ENCODE results near the gene DIABLO.
A peak's percentile ranks its signal among the peaks of the same experiment; 100 is the strongest.
"Not testable (repeated sequence)": the region's sequence is repeated elsewhere in the genome, so short reads cannot be mapped to it uniquely, and the experiment has no call there.

Gene DIABLO
- 8.3 to 43.7 (median 11.3) reads per million in 9 experiments for total RNA-seq

DNA sequence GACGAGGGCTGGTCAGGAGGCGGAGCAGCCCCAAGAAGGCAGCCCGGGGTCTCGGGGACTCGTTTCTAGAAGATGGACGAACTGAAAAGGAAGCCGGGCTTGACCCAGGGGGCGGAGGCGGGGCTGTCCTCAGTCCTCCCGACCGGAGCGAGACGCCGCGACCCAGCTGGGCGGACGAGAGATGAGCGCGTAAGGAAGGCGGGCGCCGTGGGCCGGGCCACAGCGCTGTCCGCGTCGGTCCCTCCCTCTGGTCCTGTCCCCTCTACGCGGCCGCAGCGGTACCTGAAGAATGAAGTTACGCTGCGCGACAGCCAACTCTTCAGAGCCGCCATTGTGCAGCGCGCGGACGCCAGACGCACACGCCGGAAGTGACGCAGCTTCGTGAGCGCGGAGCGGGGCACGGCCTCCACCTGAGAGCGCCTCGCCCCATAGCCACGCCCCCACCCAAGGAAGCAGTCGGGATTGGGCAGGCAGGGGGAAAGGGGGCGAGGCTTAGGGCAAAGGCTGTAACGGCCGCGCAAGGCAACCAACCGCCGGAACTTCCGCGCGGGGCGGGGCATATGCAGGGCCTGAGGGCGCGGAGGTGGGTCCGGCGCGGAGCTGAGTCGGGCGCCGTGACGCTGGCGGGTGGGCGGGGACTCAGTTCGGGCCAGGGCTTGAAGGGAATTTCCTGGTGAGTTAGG is at the start of gene DIABLO:
TSS of gene DIABLO (minus strand) at position 370 of the 683 bp plus-strand sequence. CDS start at position 332, 38 bp downstream.
- Mint-ChIP-seq H3K36me3 (ENCODE audit: insufficient read depth) (peaks cover 65% of the 10 kb centered on the region), H3K9me3 (no peaks in the 10 kb centered on the region), H3K4me3 (peak within 1 kb of the TSS; percentile 85 to 94), H3K27ac (peak within 1 kb of the TSS; percentile 95 to 98), H3K4me1 (ENCODE audit: low read depth in 2 of 2) (peaks cover 41 to 42% of the 10 kb centered on the region in 2 donors), H3K27me3 (no peaks in the 10 kb centered on the region)
- ATAC-seq (replicated peaks) (peak; percentile 77), DNase-seq (peak; percentile 98 to 100 (median 99))

DNA sequence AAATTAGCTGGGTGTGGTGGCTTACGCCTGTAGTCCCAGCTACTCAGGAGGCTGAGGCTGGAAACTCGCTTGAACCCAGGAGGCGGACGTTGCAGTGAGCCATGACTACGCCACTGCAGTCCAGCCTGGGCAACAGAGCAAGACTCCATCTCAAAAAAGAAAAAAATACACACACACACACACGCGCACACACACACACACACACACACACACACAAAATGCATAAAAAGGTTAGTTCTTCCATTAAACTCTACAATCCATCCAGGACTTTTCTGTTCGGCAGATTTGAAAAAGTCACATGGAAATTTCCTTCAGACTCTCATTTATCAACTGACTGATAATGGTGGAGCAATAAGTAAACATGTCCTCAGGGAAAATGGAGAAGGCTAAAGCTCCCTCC is 49.6 kb upstream of the DIABLO start:
- DNase-seq = no peak
- H3K36me3 Mint-ChIP-seq (ENCODE audit: insufficient read depth) = peaks cover 45% of the 10 kb centered on the region
- no peaks in the 10 kb centered on the region for H3K27me3 Mint-ChIP-seq
- H3K4me3 Mint-ChIP-seq = no peak overlapping the region
- ATAC-seq (replicated peaks) = no peak
- no peaks in the 10 kb centered on the region for H3K9me3 Mint-ChIP-seq
- peak overlapping the region in 1 of 2 donors; percentile 13 for H3K27ac Mint-ChIP-seq
- no peaks in the 10 kb centered on the region for H3K4me1 Mint-ChIP-seq (ENCODE audit: low read depth in 2 of 2)

DNA sequence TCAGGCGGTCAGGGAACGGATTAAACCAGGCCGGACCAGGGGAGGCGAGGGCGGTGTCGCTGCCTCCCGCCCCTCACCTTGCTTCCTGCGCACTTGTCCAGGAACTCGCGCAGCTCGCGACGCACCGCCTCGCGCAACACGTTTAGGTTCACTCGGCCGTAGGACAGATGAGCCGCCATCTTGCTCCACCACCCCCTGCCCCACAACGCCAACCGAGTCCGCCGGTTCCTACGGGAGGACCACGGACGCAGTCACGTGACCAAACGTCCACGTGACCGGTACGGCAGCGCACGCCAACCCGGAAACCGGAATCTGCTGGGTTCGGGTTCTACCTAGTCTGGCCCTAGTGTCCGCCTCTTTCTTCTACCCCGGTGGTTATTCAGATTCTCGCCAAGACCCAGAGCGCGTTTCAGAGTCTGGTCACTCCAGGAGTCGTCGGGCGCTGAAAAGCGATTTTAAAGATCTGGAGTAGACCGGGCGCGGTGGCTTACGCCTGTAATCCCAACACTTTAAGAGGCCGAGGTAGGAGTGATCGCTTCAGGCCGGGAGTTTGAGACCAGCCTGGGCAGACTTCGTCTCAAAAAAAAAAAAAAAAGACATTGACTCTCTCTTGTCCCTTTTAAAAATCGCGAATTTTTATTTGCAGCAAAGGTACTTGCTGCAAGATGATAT is 40.5 kb upstream of the DIABLO start, which contains the start of gene VPS33A:
TSS of gene VPS33A (minus strand) at position 265 of the 672 bp plus-strand sequence. CDS start at position 179, 86 bp downstream.
- Mint-ChIP-seq H3K4me1 (ENCODE audit: low read depth in 2 of 2) (peaks cover 15 to 19% of the 10 kb centered on the region in 2 donors), H3K9me3 (no peaks in the 10 kb centered on the region), H3K27ac (peak within 1 kb of the TSS; percentile 99 to 100), H3K27me3 (no peaks in the 10 kb centered on the region), H3K4me3 (peak within 1 kb of the TSS; percentile 92 to 98), H3K36me3 (ENCODE audit: insufficient read depth) (peaks cover 59% of the 10 kb centered on the region)
- DNase-seq (peak; percentile 87 to 90 (median 89)), ATAC-seq (replicated peaks) (peak; percentile 81)

DNA sequence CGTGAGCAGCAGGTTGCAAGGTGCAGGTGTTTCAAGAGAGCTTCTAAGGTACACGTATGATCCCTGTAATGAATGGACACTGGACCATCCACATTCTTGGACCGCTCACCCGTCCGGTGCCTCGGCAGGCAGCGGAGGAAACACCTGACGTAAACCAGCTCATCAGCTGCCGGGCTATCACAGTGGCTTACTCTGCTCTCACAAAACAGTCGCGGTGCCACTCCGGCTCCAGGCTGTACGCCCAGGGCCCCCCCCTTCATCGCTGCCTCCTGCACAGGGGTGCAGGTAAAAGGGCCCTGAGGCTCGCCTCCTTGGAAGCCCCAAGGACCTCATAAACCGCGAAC is 40.0 kb upstream of the DIABLO start:
- H3K4me1 Mint-ChIP-seq (ENCODE audit: low read depth in 2 of 2) = peaks cover 15 to 19% of the 10 kb centered on the region in 2 donors
- ATAC-seq (replicated peaks) (peak; percentile 58), DNase-seq (peak in 2 of 3 experiments; percentile 44 to 48)

DNA sequence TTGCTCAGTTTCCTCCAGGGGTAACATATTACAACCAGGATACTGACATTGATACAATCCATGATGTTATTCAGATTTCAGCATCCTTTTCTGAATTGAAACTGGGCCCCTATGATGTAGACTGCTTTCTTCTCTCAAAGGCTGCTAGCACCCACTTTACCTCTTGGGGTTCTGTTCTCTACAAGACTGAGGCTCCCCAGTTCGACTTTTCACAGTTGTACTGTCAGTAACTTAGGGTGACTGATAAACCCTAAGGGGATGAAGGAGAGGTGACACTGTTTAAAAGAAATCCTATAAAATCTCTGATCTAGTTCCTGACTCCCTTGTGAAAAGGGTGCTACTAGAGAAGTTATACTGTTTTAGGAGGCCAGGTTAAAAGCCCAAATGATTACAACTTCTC is 39.6 kb upstream of the DIABLO start:
- ATAC-seq (replicated peaks) (peak; percentile 34), DNase-seq (peak; percentile 11 to 28 (median 19))
- Mint-ChIP-seq H3K27me3 (no peaks in the 10 kb centered on the region), H3K36me3 (ENCODE audit: insufficient read depth) (peaks cover 62% of the 10 kb centered on the region), H3K9me3 (no peaks in the 10 kb centered on the region), H3K4me1 (ENCODE audit: low read depth in 2 of 2) (peaks cover 15 to 19% of the 10 kb centered on the region in 2 donors), H3K4me3 (peak overlapping the region; percentile 92 to 98), H3K27ac (peak overlapping the region; percentile 99 to 100)

More for the DNA sequence above, 40.0 kb upstream of the DIABLO start:
- peaks cover 59% of the 10 kb centered on the region for H3K36me3 Mint-ChIP-seq (ENCODE audit: insufficient read depth)
- H3K4me3 Mint-ChIP-seq = peak overlapping the region; percentile 92 to 98
- H3K9me3 Mint-ChIP-seq = no peaks in the 10 kb centered on the region
- H3K27ac Mint-ChIP-seq = peak overlapping the region; percentile 99 to 100
- H3K27me3 Mint-ChIP-seq = no peaks in the 10 kb centered on the region

DNA sequence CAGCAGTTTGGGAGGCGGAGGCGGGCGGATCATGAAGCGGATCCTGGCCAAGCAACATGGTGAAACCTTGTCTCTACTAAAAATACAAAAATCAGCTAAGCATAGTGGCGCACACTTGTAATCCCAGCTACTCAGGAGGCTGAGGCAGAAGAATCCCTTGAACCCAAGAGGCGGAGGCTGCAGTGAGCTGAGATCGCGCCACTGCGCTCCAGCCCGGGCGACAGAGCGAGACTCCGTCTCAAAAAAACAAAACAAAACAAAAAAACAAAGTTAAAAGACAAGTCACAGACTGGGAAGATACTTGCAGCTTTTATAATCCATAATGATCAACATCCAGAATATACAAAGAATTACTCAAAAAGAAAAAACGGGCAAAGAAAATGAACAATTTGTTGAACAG is 34.9 kb upstream of the DIABLO start:
- not testable (repeated sequence) for H3K9me3 Mint-ChIP-seq; ATAC-seq (replicated peaks); H3K27me3 Mint-ChIP-seq; H3K4me3 Mint-ChIP-seq; H3K27ac Mint-ChIP-seq; DNase-seq
- H3K4me1 Mint-ChIP-seq (ENCODE audit: low read depth in 2 of 2) = peaks cover 4 to 31% of the 10 kb centered on the region in 2 donors
- H3K36me3 Mint-ChIP-seq (ENCODE audit: insufficient read depth) = peaks cover 81% of the 10 kb centered on the region

DNA sequence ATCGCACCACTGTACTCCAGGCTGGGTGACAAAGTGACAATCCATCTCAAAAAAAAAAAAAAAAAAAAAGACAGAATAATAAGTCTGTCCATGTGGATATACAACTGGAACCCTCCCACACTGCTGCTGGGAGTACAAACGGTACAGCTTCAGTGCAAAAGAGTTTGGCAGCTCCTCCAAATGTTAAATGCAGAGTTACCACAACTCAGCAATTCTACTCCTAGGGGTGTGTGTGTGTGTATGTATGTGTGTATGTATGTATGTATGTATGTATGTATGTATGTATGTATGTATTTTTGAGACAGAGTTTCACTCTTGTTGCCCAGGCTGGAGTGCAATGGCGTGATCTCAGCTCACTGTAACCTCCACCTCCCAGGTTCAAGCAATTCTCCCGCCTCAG is 33.1 kb upstream of the DIABLO start:
- ATAC-seq (replicated peaks); H3K9me3 Mint-ChIP-seq; H3K27me3 Mint-ChIP-seq; DNase-seq; H3K4me3 Mint-ChIP-seq: not testable (repeated sequence)
- Mint-ChIP-seq H3K27ac (peak overlapping the region in 1 of 2 donors; percentile 16), H3K4me1 (ENCODE audit: low read depth in 2 of 2) (peaks cover 1 to 27% of the 10 kb centered on the region in 2 donors), H3K36me3 (ENCODE audit: insufficient read depth) (peaks cover 91% of the 10 kb centered on the region)

DNA sequence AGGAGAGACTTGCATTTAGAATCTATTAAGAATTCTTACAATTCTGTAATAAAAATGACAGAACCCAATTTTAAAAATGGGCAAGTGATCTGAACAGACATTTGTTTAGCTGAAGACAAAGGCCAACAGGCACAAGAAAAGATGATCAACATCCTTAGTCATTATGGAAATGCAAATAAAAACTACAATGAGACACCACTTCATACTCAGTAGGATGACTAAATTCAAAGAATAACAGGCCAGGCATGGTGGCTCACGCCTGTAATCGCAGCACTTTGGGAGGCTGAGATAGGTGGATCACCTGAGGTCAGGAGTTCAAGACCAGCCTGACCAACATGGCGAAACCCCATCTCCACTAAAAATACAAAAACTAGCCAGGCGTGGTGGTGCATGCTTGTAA is 32.6 kb upstream of the DIABLO start:
- not testable (repeated sequence) for DNase-seq; H3K9me3 Mint-ChIP-seq; H3K4me3 Mint-ChIP-seq; ATAC-seq (replicated peaks); H3K27me3 Mint-ChIP-seq
- Mint-ChIP-seq H3K36me3 (ENCODE audit: insufficient read depth) (peaks cover 91% of the 10 kb centered on the region), H3K4me1 (ENCODE audit: low read depth in 2 of 2) (peaks cover 3 to 25% of the 10 kb centered on the region in 2 donors), H3K27ac (peak overlapping the region; percentile 16 to 38)

DNA sequence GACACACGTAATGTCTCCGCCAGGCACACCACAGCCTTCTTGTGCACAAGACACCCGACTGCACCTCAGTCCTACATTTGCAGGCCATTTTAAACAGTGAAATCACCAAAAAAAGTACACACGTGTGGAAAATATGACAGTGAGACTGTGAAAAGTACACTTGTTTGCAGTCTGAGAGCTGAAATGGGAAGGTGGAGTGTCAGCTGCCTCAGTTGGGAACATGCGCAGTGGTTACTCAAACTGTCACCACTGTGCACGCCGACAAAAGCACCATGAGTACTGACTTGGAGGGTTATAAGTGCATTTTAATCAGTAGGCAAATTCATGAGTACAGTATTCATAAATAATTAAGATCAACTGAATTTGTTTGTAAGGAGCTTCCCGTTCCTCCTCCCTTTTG is 24.7 kb upstream of the DIABLO start:
- no peak for DNase-seq
- Mint-ChIP-seq H3K4me1 (ENCODE audit: low read depth in 2 of 2) (peaks cover 7 to 16% of the 10 kb centered on the region in 2 donors), H3K27ac (no peak overlapping the region), H3K27me3 (no peaks in the 10 kb centered on the region), H3K9me3 (no peaks in the 10 kb centered on the region), H3K4me3 (no peak overlapping the region), H3K36me3 (ENCODE audit: insufficient read depth) (peaks cover 51% of the 10 kb centered on the region)
- no peak for ATAC-seq (replicated peaks)

DNA sequence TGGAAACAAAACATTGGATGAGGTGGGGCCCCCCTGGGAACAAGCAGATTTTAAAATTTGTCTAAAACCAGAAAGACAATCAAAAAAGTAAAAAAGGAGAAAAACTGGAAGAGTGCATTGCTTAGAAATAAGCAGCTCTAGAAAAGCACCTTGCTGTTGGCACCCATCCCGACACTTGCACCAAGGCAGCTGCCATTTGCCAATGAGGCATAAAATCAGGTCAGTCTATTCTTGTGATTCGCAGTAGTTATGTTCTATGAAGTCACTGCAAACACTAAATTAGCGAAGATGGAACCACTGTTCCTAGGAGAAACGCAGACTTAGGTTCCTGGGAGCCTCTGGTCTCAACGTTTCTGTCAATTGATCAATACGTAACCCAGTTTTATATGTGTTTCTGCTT is 24.2 kb upstream of the DIABLO start:
- no peaks in the 10 kb centered on the region for H3K9me3 Mint-ChIP-seq
- DNase-seq (no peak), ATAC-seq (replicated peaks) (no peak)
- H3K36me3 Mint-ChIP-seq (ENCODE audit: insufficient read depth) = peaks cover 47% of the 10 kb centered on the region
- peak overlapping the region in 1 of 2 donors; percentile 13 for H3K27ac Mint-ChIP-seq
- H3K4me1 Mint-ChIP-seq (ENCODE audit: low read depth in 2 of 2) = peaks cover 7 to 17% of the 10 kb centered on the region in 2 donors
- no peak overlapping the region for H3K4me3 Mint-ChIP-seq
- H3K27me3 Mint-ChIP-seq = no peaks in the 10 kb centered on the region

DNA sequence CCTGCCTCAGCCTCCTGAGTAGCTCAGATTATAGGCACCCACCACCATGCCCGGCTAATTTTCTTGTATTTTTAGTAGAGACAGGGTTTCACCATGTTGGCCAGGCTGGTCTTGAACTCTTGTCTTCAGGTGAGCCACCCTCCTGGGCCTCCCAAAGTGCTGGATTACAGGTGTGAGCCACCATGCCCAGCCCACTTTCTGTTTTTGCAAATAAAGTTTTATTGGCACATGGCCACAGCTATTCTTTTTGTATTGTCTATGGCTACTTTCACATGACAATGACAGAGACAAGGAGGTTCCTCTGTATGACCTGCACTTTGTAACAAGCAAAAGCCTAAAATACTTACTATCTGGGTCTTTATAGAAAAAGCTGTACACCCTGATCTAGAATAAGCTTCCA is 19.7 kb upstream of the DIABLO start:
- peaks cover 21 to 35% of the 10 kb centered on the region in 2 donors for H3K4me1 Mint-ChIP-seq (ENCODE audit: low read depth in 2 of 2)
- DNase-seq = no peak
- no peaks in the 10 kb centered on the region for H3K27me3 Mint-ChIP-seq
- H3K9me3 Mint-ChIP-seq = no peaks in the 10 kb centered on the region
- peak overlapping the region; percentile 85 to 91 for H3K4me3 Mint-ChIP-seq
- ATAC-seq (replicated peaks) = no peak
- H3K36me3 Mint-ChIP-seq (ENCODE audit: insufficient read depth) = peaks cover 35% of the 10 kb centered on the region
- H3K27ac Mint-ChIP-seq = peak overlapping the region; percentile 89 to 92

DNA sequence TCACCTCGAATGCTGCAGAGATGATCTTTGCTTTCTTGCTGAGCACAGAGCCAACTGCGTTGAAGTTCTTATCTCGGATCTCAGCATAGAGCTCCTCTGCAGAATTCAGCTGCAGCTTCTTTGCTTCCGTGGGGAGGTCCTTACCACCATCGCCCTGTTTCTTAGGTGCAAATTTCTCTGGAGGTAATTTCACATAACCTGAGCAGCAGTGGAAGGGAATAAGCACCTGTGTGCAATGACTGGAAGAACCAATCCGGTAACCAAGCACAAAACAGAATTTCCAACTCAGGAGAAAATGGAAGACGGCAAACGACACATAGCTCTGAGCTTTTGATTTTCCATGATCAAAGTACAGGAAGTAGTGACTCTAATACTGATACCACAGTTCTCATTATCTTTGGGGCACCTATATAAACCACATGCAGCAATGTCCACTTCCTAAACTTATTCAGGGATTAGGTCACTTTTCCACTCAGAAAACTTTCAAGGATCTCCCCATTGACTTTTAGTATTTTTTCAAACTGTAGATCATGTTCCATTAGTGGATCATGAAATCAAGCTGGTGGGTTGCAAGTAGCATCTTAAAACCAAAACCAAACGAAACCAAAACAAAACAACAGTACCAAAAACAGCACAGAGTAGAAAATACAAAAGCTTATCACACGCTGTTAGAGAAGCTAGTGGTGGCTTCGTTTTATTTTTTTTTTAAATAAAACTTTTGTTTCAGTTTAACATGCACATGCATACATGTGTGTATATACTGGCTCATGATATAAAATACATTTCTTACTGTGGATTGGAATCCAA is 18.9 kb upstream of the DIABLO start:
- Mint-ChIP-seq H3K27ac (peak overlapping the region; percentile 89 to 92), H3K36me3 (ENCODE audit: insufficient read depth) (peaks cover 38% of the 10 kb centered on the region), H3K9me3 (no peaks in the 10 kb centered on the region), H3K4me1 (ENCODE audit: low read depth in 2 of 2) (peaks cover 21 to 35% of the 10 kb centered on the region in 2 donors), H3K4me3 (peak overlapping the region; percentile 85 to 91), H3K27me3 (no peaks in the 10 kb centered on the region)
- ATAC-seq (replicated peaks) (peak; percentile 77), DNase-seq (peak in 1 of 3 experiments; percentile 31)

DNA sequence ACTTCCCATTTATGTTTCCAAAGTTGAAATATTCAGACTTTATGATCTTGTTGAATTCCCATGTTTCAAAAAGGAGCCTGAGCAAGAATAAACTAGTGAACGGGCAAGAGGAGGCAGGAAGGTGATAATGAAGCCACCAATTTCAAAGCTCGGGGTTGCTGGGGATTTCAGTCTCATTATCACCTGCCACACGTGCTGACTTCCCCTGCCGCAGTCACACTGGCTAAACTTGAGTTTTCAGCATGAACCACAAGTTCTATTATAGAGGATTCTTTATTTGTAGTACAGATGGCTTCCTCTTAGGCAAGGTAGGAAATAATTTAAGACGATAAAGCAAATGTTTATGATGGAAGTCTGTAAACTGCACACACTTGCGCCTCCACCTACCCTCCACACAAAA is 18.1 kb upstream of the DIABLO start:
- Mint-ChIP-seq H3K27ac (peak overlapping the region; percentile 89 to 92), H3K27me3 (no peaks in the 10 kb centered on the region), H3K4me1 (ENCODE audit: low read depth in 2 of 2) (peaks cover 21 to 36% of the 10 kb centered on the region in 2 donors), H3K4me3 (peak overlapping the region; percentile 85 to 91), H3K9me3 (no peaks in the 10 kb centered on the region), H3K36me3 (ENCODE audit: insufficient read depth) (peaks cover 37% of the 10 kb centered on the region)
- DNase-seq = peak; percentile 12 to 31 (median 14)
- ATAC-seq (replicated peaks) = peak; percentile 62
